A549 (cell line): ENCODE measurements around the gene PASD1.

ENCODE experiments used
- POLR2A ChIP-seq: IDR thresholded peaks from 2 replicates; pipeline ENCODE4 v1.6.1; 2012; ENCODE audit warnings: mild to moderate bottlenecking, low read length
- SREBF2 ChIP-seq: fragments of 450-650 bp; IDR thresholded peaks from 2 replicates; pipeline ENCODE4 v1.6.1; 2014; ENCODE audit warnings: mild to moderate bottlenecking, moderate library complexity

- no peak for TF ChIP-seq SREBF2
- TF ChIP-seq POLR2A: no peak
These were observed 124.2 kb downstream of the PASD1 start for GRCh38 chrX:151687635-151688034.
